HepG2 (cell line): Measurements from ENCODE around the gene VARS1. TPM values are rescaled to one million over a fixed set of nuclear protein-coding genes. Genes with fewer than 3 reads are reported as not detected.

Source experiments
- ATAC-seq: fragments of 200-7000 bp; cut with Tn5 transposase; 3 replicates; pipeline ENCODE4 v1.9.1; 2020; ENCODE audit warnings: mild to moderate bottlenecking, moderate library complexity
- BruUV-seq: library from RNA; stranded (reverse); fragments of 400-500 nt; replicated peaks from 2 replicates; lab custom pipeline; 2021; lab: Mats Ljungman, UMichigan
- CTCF ChIA-PET: fragments of 300-600 bp; formaldehyde crosslinking; extraction: SDS; loops from one replicate; lab custom pipeline; 2021; ENCODE audit warnings: low total read pairs, inconsistent platforms, low intra/inter-chr PET ratio; lab: Yijun Ruan, JAX
- POLR2A ChIA-PET: fragments of 350-600 bp; sonication (Branson Sonifier 250); formaldehyde crosslinking; loops from one replicate; lab custom pipeline; 2020; ENCODE audit warnings: antibody characterized with exemption, inconsistent platforms; lab: Yijun Ruan, JAX
- DNase-seq: peaks from one replicate; pipeline ENCODE4 v3.0.0-alpha.2; 2015; ENCODE audit warnings: low spot score
- FAIRE-seq: peaks from 3 replicates; lab custom pipeline; 2011; peaks lifted over from hg19 to GRCh38; lab: Jason Lieb, UNC
- H2AFZ ChIP-seq: one replicate; pipeline ENCODE4 v1.6.1; 2011; ENCODE audit warnings: low read length, inconsistent platforms
- H3K27ac ChIP-seq: fragments of 300-600 bp; 3 replicates; pipeline ENCODE4 v1.8.0; 2011; ENCODE audit warnings: mixed run types, mild to moderate bottlenecking, mixed read lengths, low read length, inconsistent platforms; ENCODE audit not compliant: insufficient read depth; ENCODE audit errors: extremely low read length
- H3K27me3 ChIP-seq, 2 experiments: fragments of 200-600 bp in 1 of 2; 2 replicates in 1 of 2; 3 replicates in 1 of 2; pipeline versions ENCODE4 v1.6.0 to v1.8.0; 2011; ENCODE audit warnings: low read length in 2 of 2, mild to moderate bottlenecking in 2 of 2, moderate library complexity in 2 of 2, inconsistent platforms in 1 of 2; ENCODE audit not compliant: insufficient read depth in 2 of 2, control insufficient read depth in 1 of 2
- H3K36me3 ChIP-seq, 2 experiments: fragments of 200-600 bp in 1 of 2; replicated peaks in 1 of 2; 2 replicates in 1 of 2; 3 replicates in 1 of 2; pipeline versions ENCODE4 v1.5.1 to v1.8.0; 2011; ENCODE audit warnings: low read length in 2 of 2, inconsistent platforms in 1 of 2; ENCODE audit not compliant: insufficient read depth in 2 of 2, control insufficient read depth in 1 of 2
- H3K4me1 ChIP-seq: 2 replicates; pipeline ENCODE4 v1.5.1; 2012; ENCODE audit warnings: low read length, inconsistent platforms; ENCODE audit not compliant: insufficient read depth
- H3K4me2 ChIP-seq: 2 replicates; pipeline ENCODE4 v1.6.0; 2011; ENCODE audit warnings: low read depth, low read length, inconsistent platforms
- H3K4me3 ChIP-seq, 3 experiments: fragments of 200-600 bp in 1 of 3; sonication (generic), shearing (Covaris generic) in 1 of 3; replicated peaks in 1 of 3; 2 replicates each; pipeline ENCODE4 v1.5.1; 2011 to 2016; ENCODE audit warnings: low read length in 3 of 3, inconsistent platforms in 2 of 3, low read depth in 2 of 3, mild to moderate bottlenecking in 2 of 3, control low read depth in 1 of 3, mixed read lengths in 1 of 3; ENCODE audit not compliant: insufficient read depth in 1 of 3
- H3K79me2 ChIP-seq: one replicate; pipeline ENCODE4 v1.6.1; 2011; ENCODE audit warnings: low read length, inconsistent platforms; ENCODE audit not compliant: insufficient read depth
- H3K9ac ChIP-seq: 2 replicates; pipeline ENCODE4 v1.6.0; 2011; ENCODE audit warnings: mild to moderate bottlenecking, low read depth, low read length, inconsistent platforms; ENCODE audit not compliant: insufficient read depth
- H3K9me3 ChIP-seq: 2 replicates; pipeline ENCODE4 v1.5.1; 2012; ENCODE audit warnings: mild to moderate bottlenecking, low read length
- H4K20me1 ChIP-seq: 2 replicates; pipeline ENCODE4 v1.6.0; 2011; ENCODE audit warnings: inconsistent platforms, mild to moderate bottlenecking, low read length, moderate library complexity; ENCODE audit not compliant: insufficient read depth
- NCOA5 ChIP-seq: sonication (generic); formaldehyde crosslinking; IDR thresholded peaks from 2 replicates; pipeline ENCODE4 v1.4.0; 2020; ENCODE audit warnings: missing genetic modification reagents
- NPAS2 ChIP-seq: sonication (generic); formaldehyde crosslinking; IDR thresholded peaks from 2 replicates; pipeline ENCODE4 v1.8.0; 2022; ENCODE audit warnings: mild to moderate bottlenecking, missing genetic modification reagents, borderline replicate concordance
- RFXANK ChIP-seq: IDR thresholded peaks from 2 replicates; pipeline ENCODE4 v1.6.1; 2016
- SNAI1 ChIP-seq: sonication (generic); formaldehyde crosslinking; IDR thresholded peaks from 2 replicates; pipeline ENCODE4 v1.5.0; 2020; ENCODE audit warnings: mild to moderate bottlenecking, missing genetic modification reagents, borderline replicate concordance
- TAF15 ChIP-seq: fragments of 200-400 bp; formaldehyde crosslinking; IDR thresholded peaks from one replicate; pipeline ENCODE4 v1.6.1; 2018; ENCODE audit warnings: mild to moderate bottlenecking, low read depth, low read length; ENCODE audit not compliant: poor library complexity, severe bottlenecking
- ZBTB38 ChIP-seq: sonication (generic); formaldehyde crosslinking; IDR thresholded peaks from 2 replicates; pipeline ENCODE4 v1.5.1; 2020; ENCODE audit warnings: mild to moderate bottlenecking, missing genetic modification reagents
- ZBTB8A ChIP-seq: sonication (generic); formaldehyde crosslinking; IDR thresholded peaks from 2 replicates; pipeline ENCODE4 v1.4.0; 2020; ENCODE audit warnings: mild to moderate bottlenecking, low read depth, missing genetic modification reagents, borderline replicate concordance
- ZFP41 ChIP-seq: sonication (generic); formaldehyde crosslinking; IDR thresholded peaks from 2 replicates; pipeline ENCODE4 v1.4.0; 2020; ENCODE audit warnings: mild to moderate bottlenecking, missing genetic modification reagents, borderline replicate concordance
- ZNF180 ChIP-seq: sonication (generic); formaldehyde crosslinking; IDR thresholded peaks from 2 replicates; pipeline ENCODE4 v1.4.0; 2020; ENCODE audit warnings: low read depth, missing genetic modification reagents, borderline replicate concordance
- ZNF343 ChIP-seq: sonication (generic); formaldehyde crosslinking; IDR thresholded peaks from 2 replicates; pipeline ENCODE4 v1.4.0; 2020; ENCODE audit warnings: mild to moderate bottlenecking, missing genetic modification reagents
- ZNF543 ChIP-seq: sonication (generic); formaldehyde crosslinking; IDR thresholded peaks from 2 replicates; pipeline ENCODE4 v1.4.0; 2020; ENCODE audit warnings: mild to moderate bottlenecking, missing genetic modification reagents
- ZNF761 ChIP-seq: sonication (generic); formaldehyde crosslinking; conservative IDR thresholded peaks from 2 replicates; pipeline ENCODE4 v1.4.0; 2020; ENCODE audit warnings: mild to moderate bottlenecking, missing genetic modification reagents
- ZNF792 ChIP-seq: IDR thresholded peaks from 2 replicates; pipeline ENCODE4 v1.6.1; 2016
- WGBS: methylation state at CpG from one replicate; pipeline ENCODE4 v1.1.6; 2017; ENCODE audit warnings: low lambda C conversion rate; 5-methylcytosine and 5-hydroxymethylcytosine counted together
- in situ Hi-C: cut with HindIII; loops from 2 replicates; pipeline ENCODE4 v1.10.0; 2017; ENCODE audit warnings: low pct_unique_long_range_greater_than_20kb; ENCODE audit not compliant: extremely low pct_ligation_motif_present
- intact Hi-C: fragments of 100-400 bp; cut with micrococcal nuclease; formaldehyde crosslinking; loops from one replicate; pipeline ENCODE4 v1.10.0; 2022; ENCODE audit not compliant: unreplicated experiment
- polyA plus RNA-seq, 8 experiments: library from polyadenylated mRNA; depleted of rRNA in 3 of 8; stranded (reverse) in 7 of 8; unstranded in 1 of 8; fragments of >200 nt; fragmentation: Illumina TruSeq in 4 of 8; extraction: Trizol in 4 of 8; gene quantifications; 2 replicates each; pipeline versions ENCODE4 v1.2.1 to v1.2.3, GENCODE V29; 2011 to 2016; ENCODE audit warnings: low read depth in 4 of 8, missing spikeins in 1 of 8, mixed read lengths in 1 of 8; ENCODE audit not compliant: insufficient read depth in 1 of 8
- total RNA-seq, 5 experiments: library from RNA; depleted of rRNA; stranded (reverse); fragments of >200 nt; fragmentation: Illumina TruSeq; extraction: Trizol; gene quantifications; 2 replicates each; pipeline ENCODE4 v1.2.3, GENCODE V29; 2016; ENCODE audit warnings: low read depth in 1 of 5
- TF ChIP-seq, protein P1 (sequence below): sonication (generic); formaldehyde crosslinking; IDR thresholded peaks from 2 replicates; pipeline ENCODE4 v1.4.0; 2020; ENCODE audit warnings: low read depth, mild to moderate bottlenecking, missing genetic modification reagents
- TF ChIP-seq, protein P2 (sequence below): IDR thresholded peaks from 2 replicates; pipeline ENCODE4 v1.6.1; 2018; ENCODE audit warnings: missing genetic modification reagents, mild to moderate bottlenecking, missing compliant biosample characterization
- TF ChIP-seq, protein P3 (sequence below): sonication (generic); formaldehyde crosslinking; IDR thresholded peaks from 2 replicates; pipeline ENCODE4 v1.5.0; 2020; ENCODE audit warnings: missing genetic modification reagents, mild to moderate bottlenecking, borderline replicate concordance

VARS1 gene
- total and polyA plus RNA-seq, 2 of the 13 experiments (the other 11 are each of a cell fraction or from before 2014, with no cell fraction given), result 14.7 to 56.1 TPM

DNA sequence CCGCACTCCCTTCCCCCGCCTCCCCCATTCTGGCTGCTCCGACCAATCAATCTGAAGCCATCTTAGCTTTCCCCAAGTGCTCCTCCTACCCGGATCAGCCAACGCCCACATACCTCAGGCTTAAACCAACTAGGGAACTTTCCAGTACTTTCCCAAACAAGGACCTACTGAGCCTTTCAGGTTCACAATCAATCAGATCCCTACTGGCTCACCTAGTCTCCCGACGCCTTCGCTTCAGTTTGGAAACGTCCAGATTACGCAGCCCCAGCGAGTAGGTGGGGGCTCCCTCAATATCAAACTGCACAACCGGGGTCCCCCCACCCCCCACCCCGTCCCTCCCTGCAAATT lies 19.1 kb upstream of the VARS1 start (continued):
- TF ChIP-seq, protein P1, sequence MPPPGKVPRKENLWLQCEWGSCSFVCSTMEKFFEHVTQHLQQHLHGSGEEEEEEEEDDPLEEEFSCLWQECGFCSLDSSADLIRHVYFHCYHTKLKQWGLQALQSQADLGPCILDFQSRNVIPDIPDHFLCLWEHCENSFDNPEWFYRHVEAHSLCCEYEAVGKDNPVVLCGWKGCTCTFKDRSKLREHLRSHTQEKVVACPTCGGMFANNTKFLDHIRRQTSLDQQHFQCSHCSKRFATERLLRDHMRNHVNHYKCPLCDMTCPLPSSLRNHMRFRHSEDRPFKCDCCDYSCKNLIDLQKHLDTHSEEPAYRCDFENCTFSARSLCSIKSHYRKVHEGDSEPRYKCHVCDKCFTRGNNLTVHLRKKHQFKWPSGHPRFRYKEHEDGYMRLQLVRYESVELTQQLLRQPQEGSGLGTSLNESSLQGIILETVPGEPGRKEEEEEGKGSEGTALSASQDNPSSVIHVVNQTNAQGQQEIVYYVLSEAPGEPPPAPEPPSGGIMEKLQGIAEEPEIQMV (CRISPR knock-in tag), result no peak
- TF ChIP-seq, protein P2, sequence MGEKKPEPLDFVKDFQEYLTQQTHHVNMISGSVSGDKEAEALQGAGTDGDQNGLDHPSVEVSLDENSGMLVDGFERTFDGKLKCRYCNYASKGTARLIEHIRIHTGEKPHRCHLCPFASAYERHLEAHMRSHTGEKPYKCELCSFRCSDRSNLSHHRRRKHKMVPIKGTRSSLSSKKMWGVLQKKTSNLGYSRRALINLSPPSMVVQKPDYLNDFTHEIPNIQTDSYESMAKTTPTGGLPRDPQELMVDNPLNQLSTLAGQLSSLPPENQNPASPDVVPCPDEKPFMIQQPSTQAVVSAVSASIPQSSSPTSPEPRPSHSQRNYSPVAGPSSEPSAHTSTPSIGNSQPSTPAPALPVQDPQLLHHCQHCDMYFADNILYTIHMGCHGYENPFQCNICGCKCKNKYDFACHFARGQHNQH (CRISPR knock-in tag), result no peak; the same call in 1 of the 2 replicates
- TF ChIP-seq ZNF792 (CRISPR knock-in tag), result peak; percentile 24
- TF ChIP-seq ZNF761, result no peak

DNA sequence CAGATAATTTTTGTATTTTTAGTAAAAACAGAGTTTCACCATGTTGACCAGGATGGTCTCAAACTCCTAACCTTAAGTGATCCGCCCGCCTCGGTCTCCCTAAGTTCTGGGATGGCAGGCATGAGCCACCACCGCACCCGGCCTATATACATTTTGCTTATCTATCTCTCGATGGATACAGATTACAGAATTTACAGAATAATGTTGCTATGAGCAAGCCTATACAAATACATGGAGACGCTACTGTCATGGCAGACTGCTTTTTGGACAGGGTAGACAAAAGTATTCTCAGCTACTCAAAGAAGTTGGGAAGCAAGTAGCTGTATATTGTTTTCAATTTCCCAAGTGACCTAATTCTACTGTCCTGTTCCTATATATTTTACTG lies 17.9 kb upstream of the VARS1 start:
- Histone ChIP-seq H4K20me1 (no peaks in the 10 kb centered on the region), H3K79me2 (peaks cover 12% of the 10 kb centered on the region), H3K9ac (peak overlapping the region; percentile 7; the same call in 1 of the 2 replicates), H3K4me1 (peaks cover 29% of the 10 kb centered on the region), H3K27me3 (no peaks in the 10 kb centered on the region), H3K4me3 (peak overlapping the region in 1 of 3 experiments; percentile 71; a peak in 1 of 6 replicates), H3K9me3 (no peaks in the 10 kb centered on the region), H2AFZ (no peak overlapping the region), H3K27ac (peak overlapping the region; percentile 95), H3K36me3 (no peaks in the 10 kb centered on the region), H3K4me2 (0 out of 2 replicates have a peak overlapping the region, but pooled peaks have one; percentile 33)
- in situ Hi-C loops, result no loop called here
- ATAC-seq (no peak), DNase-seq (no peak), FAIRE-seq (no peak)
- intact Hi-C loops, result no loop called here
- 95% methylated on average over 7 of the region's 7 CpGs for WGBS
- ChIA-PET CTCF (no interaction called here), POLR2A (interaction anchor here (1.0 to 3.6 kb wide), 10 partner anchors 13 to 161 kb away, joined by 3 to 102 read pairs (median 12); partner anchors contain the start of genes BAG6, CFB, HSPA1B and NEU1)
- no TSS peak for BruUV-seq
- TF ChIP-seq TAF15 (no peak), ZFP41 (no peak), SNAI1 (no peak), NPAS2 (no peak), RFXANK (CRISPR knock-in tag) (no peak), ZBTB38 (no peak), NCOA5 (no peak), ZNF180 (CRISPR knock-in tag) (no peak), ZNF543 (CRISPR knock-in tag) (no peak), ZNF343 (no peak), ZBTB8A (CRISPR knock-in tag) (no peak)
- TF ChIP-seq, protein P3, sequence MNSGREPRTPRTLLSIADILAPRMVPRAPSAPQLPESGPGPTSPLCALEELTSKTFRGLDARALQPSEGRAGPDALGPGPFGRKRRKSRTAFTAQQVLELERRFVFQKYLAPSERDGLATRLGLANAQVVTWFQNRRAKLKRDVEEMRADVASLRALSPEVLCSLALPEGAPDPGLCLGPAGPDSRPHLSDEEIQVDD (CRISPR knock-in tag), result no peak
- TF ChIP-seq, all 625 proteins: peak for 0
